Measurements from ENCODE around the gene NT5C.
A peak's percentile ranks its signal among the peaks of the same experiment; 100 is the strongest.

Gene NT5C

DNA sequence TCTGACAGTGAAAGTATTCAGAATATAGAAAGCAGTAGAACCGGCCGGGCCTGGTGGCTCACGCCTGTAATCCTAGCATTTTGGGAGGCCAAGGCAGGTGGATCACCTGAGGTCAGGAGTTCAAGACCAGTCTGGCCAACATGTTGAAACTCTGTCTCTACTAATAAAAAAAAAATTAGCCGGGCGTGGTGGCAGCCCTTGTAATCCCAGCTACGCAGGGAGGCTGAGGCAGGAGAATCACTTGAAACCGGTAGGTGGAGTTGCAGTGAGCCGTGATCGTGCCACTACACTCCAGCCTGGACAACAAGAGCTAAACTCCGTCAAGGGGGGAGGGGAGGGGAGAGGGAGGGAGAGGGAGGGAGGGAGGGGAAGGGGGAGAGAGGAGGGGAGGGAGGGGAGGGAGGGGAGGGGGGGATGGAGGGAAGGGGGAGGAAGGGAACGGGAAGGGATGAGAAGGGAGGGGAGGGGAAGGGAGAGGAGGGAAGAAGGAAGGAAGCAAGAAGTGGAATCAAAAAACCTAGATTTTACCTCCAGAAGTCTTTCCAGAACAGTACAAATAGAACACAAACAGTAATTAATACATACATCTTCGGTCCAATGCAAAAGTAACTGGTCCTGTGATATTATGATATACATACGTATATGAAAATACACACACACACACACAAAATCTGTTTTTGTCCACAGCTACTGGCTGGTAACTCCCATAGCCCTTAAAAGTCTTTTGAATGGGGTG, 10.9 kb upstream of the NT5C start:
- H3K27ac ChIP-seq: no peak overlapping the region
- TF ChIP-seq, protein P1, sequence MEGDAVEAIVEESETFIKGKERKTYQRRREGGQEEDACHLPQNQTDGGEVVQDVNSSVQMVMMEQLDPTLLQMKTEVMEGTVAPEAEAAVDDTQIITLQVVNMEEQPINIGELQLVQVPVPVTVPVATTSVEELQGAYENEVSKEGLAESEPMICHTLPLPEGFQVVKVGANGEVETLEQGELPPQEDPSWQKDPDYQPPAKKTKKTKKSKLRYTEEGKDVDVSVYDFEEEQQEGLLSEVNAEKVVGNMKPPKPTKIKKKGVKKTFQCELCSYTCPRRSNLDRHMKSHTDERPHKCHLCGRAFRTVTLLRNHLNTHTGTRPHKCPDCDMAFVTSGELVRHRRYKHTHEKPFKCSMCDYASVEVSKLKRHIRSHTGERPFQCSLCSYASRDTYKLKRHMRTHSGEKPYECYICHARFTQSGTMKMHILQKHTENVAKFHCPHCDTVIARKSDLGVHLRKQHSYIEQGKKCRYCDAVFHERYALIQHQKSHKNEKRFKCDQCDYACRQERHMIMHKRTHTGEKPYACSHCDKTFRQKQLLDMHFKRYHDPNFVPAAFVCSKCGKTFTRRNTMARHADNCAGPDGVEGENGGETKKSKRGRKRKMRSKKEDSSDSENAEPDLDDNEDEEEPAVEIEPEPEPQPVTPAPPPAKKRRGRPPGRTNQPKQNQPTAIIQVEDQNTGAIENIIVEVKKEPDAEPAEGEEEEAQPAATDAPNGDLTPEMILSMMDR (conservative IDR thresholded peaks at IDR 0.05): no peak

DNA sequence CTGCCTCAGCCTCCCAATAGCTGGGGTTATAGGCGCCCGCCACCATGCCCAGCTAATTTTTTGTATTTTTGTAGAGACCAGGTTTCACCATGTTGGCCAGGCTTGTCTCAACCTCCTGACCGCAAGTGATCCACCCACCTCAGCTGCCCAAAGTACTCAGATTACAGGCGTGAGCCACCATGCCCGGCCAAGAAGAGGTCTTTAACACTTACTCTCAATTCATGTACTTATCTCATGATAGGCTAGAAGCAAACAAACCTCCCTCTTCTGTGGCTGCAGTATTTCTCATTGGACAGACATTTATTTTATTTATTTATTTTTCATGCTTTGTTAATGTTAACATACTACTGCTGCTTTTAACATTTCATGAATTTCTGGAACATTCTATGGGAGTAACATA, 7.0 kb upstream of the NT5C start:
- H3K27ac ChIP-seq: no peak overlapping the region
- TF ChIP-seq, protein P1 (conservative IDR thresholded peaks at IDR 0.05): no peak

DNA sequence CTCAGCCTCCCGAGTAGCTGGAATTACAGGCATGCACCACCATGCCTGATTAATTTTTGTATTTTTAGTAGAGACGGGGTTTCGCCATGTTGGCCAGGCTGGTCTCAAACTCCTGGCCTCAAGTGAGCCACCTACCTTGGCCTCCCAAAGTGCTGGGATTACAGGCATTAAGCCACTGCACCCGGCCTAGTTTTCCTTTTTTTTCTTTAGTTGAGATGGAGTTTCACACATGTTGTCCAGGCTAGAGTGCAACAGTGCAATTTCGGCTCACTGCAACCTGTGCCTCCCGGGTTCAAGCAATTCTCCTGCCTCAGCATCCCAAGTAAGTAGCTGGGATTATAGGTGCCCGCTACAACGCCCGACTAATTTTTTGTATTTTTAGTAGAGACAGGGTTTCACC, 6.2 kb upstream of the NT5C start:
- H3K27ac ChIP-seq: peak overlapping the region; percentile 36; the same call in 1 of the 2 replicates

DNA sequence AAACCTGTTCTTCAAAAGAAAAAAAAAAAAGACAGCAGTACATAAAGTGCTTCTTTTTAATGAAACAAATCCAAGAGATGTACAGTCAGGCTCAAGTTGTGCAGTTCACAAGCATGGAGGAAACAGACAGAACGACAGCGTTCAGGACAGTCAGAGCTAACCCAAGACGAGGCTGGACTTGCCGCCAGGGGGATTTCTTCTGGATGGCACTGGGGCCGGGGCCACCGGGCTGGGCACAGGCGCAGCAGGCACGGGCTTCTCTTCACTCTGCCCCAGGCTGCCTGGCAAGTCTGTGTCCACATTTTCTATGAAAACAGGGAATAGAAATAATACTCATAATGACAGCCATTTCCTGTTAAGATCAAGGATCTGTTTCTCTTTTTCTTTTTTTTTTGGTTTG, 4.4 kb upstream of the NT5C start:
- peak overlapping the region; percentile 36 for H3K27ac ChIP-seq
- TF ChIP-seq, protein P1 (conservative IDR thresholded peaks at IDR 0.05): no peak

DNA sequence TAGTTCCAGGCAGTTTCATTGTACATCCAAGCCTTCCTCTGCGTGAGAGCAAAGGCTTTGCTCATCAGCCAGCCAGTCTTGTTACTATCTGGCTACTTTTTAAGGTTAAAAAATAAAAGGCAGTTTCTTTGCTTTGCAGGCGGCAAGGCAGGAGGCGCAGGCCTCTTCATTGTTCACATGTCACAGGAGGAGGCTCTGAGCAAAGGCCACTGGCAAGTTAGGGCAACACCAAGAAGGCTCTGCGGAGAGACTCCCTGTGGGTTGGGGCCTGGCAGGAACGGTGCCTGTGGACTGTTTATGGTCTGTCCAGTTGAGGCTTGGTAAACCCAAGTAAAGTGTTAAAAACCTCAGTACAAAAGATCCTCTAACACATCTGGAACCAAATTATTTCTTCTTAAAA, 3.9 kb upstream of the NT5C start:
- no peak overlapping the region for H3K27ac ChIP-seq

DNA sequence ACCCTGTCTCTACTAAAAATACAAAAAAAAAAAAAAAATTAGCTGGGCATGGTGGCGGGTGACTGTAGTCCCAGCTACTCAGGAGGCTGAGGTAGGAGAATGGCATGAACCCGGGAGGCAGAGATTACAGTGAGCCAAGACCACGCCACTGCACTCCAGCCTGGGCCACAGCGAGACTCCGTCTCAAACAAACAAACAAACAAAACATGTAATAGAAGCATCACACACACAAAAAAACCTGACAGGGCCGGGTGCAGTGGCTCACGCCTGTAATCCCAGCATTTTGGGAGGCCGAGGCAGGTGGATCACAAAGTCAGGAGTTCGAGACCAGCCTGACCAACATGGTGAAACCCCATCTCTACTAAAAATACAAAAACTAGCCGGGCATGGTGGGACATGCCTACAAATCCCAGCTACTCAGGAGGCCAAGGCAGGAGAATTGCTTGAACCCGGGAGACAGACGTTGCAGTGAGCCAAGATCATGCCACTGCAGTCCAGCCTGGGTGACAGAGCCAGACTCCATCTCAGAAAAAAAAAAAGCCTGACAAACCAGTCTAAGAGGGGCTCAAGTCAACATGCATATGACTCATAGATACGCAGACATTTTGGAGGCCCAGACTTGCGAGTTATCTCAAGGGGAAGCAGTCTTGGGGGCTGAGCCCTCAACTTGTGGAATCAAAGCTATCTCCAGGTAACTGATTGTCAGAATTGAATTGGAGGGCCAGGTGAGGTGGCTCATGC, 2.2 kb upstream of the NT5C start:
- peak overlapping the region; percentile 77 for H3K27ac ChIP-seq

More for the DNA sequence above, 3.9 kb upstream of the NT5C start:
- TF ChIP-seq, protein P1 (conservative IDR thresholded peaks at IDR 0.05): no peak

DNA sequence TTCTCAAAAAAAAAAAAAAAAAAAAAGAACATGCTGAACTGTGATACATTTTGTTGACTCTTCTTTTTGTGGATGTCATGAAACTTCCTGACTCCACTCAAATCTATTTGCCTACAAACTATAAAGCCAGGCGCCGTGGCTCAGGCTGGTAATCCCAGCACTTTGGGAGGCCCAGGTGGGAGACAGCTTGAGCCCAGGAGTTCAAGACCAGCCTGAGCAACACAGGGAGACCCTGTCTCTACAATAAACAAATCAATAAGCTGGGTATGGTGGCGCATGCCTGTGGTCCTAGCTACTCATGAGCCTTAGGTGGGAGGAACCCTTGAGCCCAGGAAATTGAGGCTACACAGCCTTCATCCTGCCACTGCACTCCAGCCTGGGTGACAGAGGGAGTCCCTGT, 1.5 kb upstream of the NT5C start:
- H3K27ac ChIP-seq: peak overlapping the region; percentile 77
- TF ChIP-seq, protein P1 (conservative IDR thresholded peaks at IDR 0.05): no peak

DNA sequence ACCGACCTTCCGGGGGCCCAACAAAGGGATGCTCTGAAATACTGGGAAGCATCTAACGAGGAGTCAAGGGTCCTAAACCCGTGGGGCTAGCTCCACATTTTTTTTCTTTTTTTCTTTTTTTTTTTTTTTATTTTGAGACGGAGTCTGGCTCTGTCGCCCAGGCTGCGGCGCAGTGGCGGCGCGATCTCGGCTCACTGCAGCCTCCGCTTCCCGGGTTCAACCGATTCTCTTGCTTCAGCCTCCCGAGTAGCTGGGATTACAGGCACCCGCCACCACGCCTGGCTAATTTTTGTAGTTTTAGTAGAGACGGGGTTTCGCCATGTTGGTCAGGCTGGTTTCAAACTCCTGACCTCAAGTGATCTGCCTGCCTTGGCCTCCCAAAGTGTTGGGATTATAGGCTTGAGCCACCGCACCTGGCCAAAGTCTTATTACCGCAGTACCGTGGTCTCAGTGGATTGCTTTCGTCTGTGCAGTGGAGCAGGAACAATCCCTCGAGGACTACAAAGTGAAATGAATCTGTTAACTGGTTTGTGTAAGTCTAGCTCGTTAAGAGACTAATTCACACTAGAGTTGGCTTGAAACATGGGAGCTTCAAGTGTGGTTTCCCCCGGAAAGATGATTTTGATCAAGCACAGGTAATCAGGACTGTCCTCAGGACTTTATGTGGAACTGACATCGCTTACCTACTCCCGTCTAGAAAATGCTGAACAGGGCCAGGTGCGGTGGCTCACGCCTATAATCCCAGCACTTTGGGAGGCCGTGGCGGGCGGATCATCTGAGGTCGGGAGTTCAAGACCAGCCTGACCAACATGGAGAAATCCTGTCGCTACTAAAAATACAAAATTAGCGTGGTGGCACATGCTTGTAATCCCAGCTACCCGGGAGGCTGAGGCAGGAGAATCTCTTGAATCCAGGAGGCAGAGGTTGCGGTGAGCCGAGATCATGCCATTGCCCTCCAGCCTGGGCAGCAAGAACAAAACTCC, 767 bp upstream of the NT5C start:
- H3K27ac ChIP-seq: peak overlapping the region; percentile 77
